Calu3 (cell line): ENCODE data around the gene ATG2A. TPM values are rescaled to one million over a fixed set of nuclear protein-coding genes. Genes with fewer than 3 reads are reported as not detected.

Experiments used
- BruUV-seq: library from RNA; stranded (reverse); fragments of 400-500 nt; replicated peaks from 2 replicates; lab custom pipeline; 2021; lab: Mats Ljungman, UMichigan
- CTCF ChIA-PET: fragments of 300-600 bp; sonication (Branson Sonifier 250); formaldehyde crosslinking; loops from one replicate; lab custom pipeline; 2022; ENCODE audit warnings: antibody characterized with exemption; lab: Charles Lee
- DNase-seq: peaks from one replicate; pipeline ENCODE4 v3.0.0; 2022
- H3K27ac Mint-ChIP-seq: one replicate; pipeline ENCODE4 v1.8.0; 2022; ENCODE audit warnings: mixed read lengths; ENCODE audit not compliant: unreplicated experiment
- H3K27me3 Mint-ChIP-seq: one replicate; pipeline ENCODE4 v1.8.0; 2022; ENCODE audit warnings: mixed read lengths; ENCODE audit not compliant: unreplicated experiment
- H3K36me3 Mint-ChIP-seq: one replicate; pipeline ENCODE4 v1.8.0; 2022; ENCODE audit warnings: mild to moderate bottlenecking, moderate library complexity, mixed read lengths; ENCODE audit not compliant: insufficient read depth, unreplicated experiment
- H3K4me1 Mint-ChIP-seq: one replicate; pipeline ENCODE4 v1.8.0; 2022; ENCODE audit warnings: mild to moderate bottlenecking, low read depth, mixed read lengths; ENCODE audit not compliant: unreplicated experiment
- H3K4me3 Mint-ChIP-seq: one replicate; pipeline ENCODE4 v1.8.0; 2022; ENCODE audit warnings: mild to moderate bottlenecking, low read depth, moderate library complexity, mixed read lengths; ENCODE audit not compliant: unreplicated experiment
- H3K9me3 Mint-ChIP-seq: one replicate; pipeline ENCODE4 v1.8.0; 2022; ENCODE audit warnings: low read depth, mixed read lengths; ENCODE audit not compliant: unreplicated experiment
- intact Hi-C: fragments of 100-400 bp; cut with micrococcal nuclease; formaldehyde crosslinking; loops from one replicate; pipeline ENCODE4 v1.10.0; 2022; ENCODE audit not compliant: unreplicated experiment
- total RNA-seq: library from RNA; stranded (reverse); gene quantifications from 2 replicates; pipeline ENCODE4 v1.2.3, GENCODE V29; 2022
- TF ChIP-seq, protein P1 (sequence below): fragments of 200-600 bp; IDR thresholded peaks from one replicate; pipeline ENCODE4 v1.8.0; 2022; ENCODE audit warnings: antibody characterized with exemption; ENCODE audit not compliant: unreplicated experiment

ATG2A gene
- total RNA-seq, 1 experiment from 2014 or later, result 29.6 TPM

DNA sequence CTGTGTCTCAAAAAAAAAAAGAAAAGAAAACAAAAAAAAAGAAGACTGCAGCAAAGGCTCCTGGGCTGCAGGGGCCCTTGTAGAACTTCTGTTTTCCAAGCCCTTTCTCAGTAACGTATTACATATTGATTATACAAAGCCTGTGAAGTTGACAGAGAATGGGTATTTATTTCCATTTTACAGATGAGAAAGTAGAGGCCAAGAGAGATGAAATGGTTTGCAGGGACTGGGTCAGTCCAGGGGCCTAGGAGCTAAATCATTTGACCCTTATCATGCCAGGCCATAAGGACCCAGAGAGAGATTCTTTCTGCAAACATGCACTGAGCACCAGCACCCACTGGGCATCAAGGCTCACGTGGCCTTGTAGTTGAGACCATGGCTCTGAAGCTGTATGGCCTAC, 11.9 kb upstream of the ATG2A start:
- Mint-ChIP-seq H3K4me3 (no peak overlapping the region), H3K27ac (no peak overlapping the region), H3K9me3 (no peaks in the 10 kb centered on the region), H3K36me3 (peaks cover 18% of the 10 kb centered on the region), H3K4me1 (peaks cover 7% of the 10 kb centered on the region), H3K27me3 (no peaks in the 10 kb centered on the region)
- TF ChIP-seq, protein P1, sequence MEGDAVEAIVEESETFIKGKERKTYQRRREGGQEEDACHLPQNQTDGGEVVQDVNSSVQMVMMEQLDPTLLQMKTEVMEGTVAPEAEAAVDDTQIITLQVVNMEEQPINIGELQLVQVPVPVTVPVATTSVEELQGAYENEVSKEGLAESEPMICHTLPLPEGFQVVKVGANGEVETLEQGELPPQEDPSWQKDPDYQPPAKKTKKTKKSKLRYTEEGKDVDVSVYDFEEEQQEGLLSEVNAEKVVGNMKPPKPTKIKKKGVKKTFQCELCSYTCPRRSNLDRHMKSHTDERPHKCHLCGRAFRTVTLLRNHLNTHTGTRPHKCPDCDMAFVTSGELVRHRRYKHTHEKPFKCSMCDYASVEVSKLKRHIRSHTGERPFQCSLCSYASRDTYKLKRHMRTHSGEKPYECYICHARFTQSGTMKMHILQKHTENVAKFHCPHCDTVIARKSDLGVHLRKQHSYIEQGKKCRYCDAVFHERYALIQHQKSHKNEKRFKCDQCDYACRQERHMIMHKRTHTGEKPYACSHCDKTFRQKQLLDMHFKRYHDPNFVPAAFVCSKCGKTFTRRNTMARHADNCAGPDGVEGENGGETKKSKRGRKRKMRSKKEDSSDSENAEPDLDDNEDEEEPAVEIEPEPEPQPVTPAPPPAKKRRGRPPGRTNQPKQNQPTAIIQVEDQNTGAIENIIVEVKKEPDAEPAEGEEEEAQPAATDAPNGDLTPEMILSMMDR, result no peak
- intact Hi-C loops, result no loop called here
- DNase-seq, result no peak
- BruUV-seq, result no TSS peak
- CTCF ChIA-PET, result interaction anchor here (0.8 kb wide), 1 partner anchor 31 kb away, joined by 3 read pairs; no protein-coding TSS in a partner anchor

DNA sequence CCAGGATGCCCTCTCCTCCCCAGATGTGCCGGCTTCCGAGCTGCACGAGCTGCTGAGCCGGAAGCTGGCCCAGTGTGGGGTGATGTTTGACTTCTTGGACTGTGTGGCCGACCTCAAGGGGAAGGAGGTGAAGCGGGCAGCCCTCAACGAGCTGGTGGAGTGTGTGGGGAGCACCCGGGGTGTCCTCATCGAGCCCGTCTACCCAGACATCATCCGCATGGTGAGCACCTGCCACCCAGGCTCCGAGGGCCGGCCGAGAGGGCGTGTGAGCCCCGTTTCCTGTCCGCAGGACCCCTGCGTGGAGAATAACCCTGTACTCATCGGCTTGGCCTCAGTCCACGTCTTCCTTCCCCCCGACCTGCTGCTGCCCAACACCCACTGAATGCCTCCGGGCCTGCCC, 9.7 kb upstream of the ATG2A start:
- Mint-ChIP-seq H3K4me3 (no peak overlapping the region), H3K4me1 (peaks cover 8% of the 10 kb centered on the region), H3K27me3 (no peaks in the 10 kb centered on the region), H3K36me3 (peaks cover 20% of the 10 kb centered on the region), H3K27ac (no peak overlapping the region), H3K9me3 (no peaks in the 10 kb centered on the region)
- no TSS peak for BruUV-seq
- intact Hi-C loops, result no loop called here
- DNase-seq, result no peak
- TF ChIP-seq, protein P1, result no peak
- CTCF ChIA-PET, result interaction anchor here (0.6 kb wide), 1 partner anchor 66 kb away, joined by 3 read pairs; no protein-coding TSS in a partner anchor

DNA sequence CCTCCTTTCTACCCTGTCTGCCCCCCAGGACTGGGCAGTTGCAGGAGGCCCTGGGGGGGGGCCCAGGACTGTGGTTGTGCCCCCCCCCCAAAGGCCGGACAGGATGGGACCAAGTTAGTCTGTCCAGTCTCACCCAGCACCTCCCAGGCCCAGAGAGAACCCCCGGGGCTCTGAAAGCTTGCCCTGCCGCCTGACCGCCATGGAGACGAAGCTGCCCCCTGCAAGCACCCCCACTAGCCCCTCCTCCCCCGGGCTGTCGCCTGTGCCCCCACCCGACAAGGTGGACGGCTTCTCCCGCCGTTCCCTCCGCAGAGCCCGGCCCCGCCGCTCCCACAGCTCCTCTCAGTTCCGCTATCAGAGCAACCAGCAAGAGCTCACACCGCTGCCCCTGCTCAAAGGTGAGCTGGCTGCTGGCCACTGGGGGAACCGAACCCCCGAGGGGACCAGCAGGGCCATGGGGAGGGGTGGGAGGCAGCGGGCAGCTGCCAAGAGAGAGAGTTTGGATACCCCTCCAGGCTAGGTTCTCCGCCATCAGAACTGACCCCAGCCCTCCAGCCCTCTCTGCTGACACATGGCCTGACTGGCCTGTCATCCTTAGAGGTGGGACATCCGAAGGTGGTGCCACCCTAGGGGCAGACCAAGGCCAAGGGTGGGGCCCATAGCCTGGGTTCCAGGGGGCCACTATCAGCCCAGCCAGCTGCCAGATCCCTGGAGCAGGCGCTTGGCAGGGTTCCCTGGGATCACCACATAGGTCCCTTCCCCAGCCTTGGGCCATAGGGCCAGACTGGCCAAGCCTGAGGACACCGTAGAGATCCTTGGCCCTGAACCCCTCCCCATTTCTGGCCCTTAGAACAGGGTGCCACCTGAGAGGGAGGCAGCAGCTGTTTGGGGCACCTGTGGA, 8.8 kb upstream of the ATG2A start:
- BruUV-seq, result no TSS peak
- H3K27me3 Mint-ChIP-seq, result no peaks in the 10 kb centered on the region
- H3K4me3 Mint-ChIP-seq, result peak overlapping the region; percentile 84
- peak overlapping the region; percentile 17 for H3K27ac Mint-ChIP-seq
- peaks cover 8% of the 10 kb centered on the region for H3K4me1 Mint-ChIP-seq
- TF ChIP-seq, protein P1, result no peak
- DNase-seq, result no peak
- peaks cover 20% of the 10 kb centered on the region for H3K36me3 Mint-ChIP-seq
- CTCF ChIA-PET, result interaction anchor here (0.6 kb wide), 1 partner anchor 67 kb away, joined by 3 read pairs; no protein-coding TSS in a partner anchor
- intact Hi-C loops, result no loop called here
- no peaks in the 10 kb centered on the region for H3K9me3 Mint-ChIP-seq

DNA sequence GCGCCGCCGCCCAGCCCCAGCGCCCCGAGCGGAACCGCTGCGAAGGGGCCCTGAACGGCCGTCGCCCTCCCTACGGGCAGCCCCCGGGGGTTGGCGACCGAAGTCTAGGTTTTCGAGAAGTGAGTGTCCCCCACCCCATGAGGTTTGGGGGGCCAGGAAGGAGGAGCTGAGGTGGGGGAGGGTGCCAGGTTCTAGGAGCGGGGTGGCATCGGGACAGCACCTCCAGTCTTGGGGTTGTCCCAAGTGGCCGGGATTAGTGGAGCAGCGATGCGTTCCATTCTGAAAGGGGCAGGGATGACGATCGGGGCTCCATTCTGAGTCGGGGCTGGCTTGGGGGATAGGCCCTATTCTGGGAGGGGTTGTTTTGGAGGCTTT, 7.9 kb upstream of the ATG2A start:
- intact Hi-C loops, result no loop called here
- peaks cover 20% of the 10 kb centered on the region for H3K36me3 Mint-ChIP-seq
- H3K9me3 Mint-ChIP-seq, result no peaks in the 10 kb centered on the region
- TF ChIP-seq, protein P1, result no peak
- no peaks in the 10 kb centered on the region for H3K27me3 Mint-ChIP-seq
- peak overlapping the region; percentile 84 for H3K4me3 Mint-ChIP-seq
- CTCF ChIA-PET, result interaction anchor here (1.5 kb wide), 1 partner anchor 72 kb away, joined by 5 read pairs; the partner anchor contains the start of gene BATF2
- H3K4me1 Mint-ChIP-seq, result peaks cover 8% of the 10 kb centered on the region
- peak overlapping the region; percentile 17 for H3K27ac Mint-ChIP-seq
- BruUV-seq, result no TSS peak
- DNase-seq, result no peak
